Measurements from ENCODE around the gene SPRR4.

Gene SPRR4

GRCh38 chr1:152959273-152959672, 11.2 kb upstream of the SPRR4 start:
- Mint-ChIP-seq H3K27ac (no peak overlapping the region), H3K4me1 (ENCODE audit: low read depth) (no peaks in the 10 kb centered on the region), H3K27me3 (ENCODE audit: low read depth) (no peaks in the 10 kb centered on the region), H3K9me3 (no peaks in the 10 kb centered on the region), H3K4me3 (no peak overlapping the region), H3K36me3 (ENCODE audit: low read depth) (no peaks in the 10 kb centered on the region)

DNA sequence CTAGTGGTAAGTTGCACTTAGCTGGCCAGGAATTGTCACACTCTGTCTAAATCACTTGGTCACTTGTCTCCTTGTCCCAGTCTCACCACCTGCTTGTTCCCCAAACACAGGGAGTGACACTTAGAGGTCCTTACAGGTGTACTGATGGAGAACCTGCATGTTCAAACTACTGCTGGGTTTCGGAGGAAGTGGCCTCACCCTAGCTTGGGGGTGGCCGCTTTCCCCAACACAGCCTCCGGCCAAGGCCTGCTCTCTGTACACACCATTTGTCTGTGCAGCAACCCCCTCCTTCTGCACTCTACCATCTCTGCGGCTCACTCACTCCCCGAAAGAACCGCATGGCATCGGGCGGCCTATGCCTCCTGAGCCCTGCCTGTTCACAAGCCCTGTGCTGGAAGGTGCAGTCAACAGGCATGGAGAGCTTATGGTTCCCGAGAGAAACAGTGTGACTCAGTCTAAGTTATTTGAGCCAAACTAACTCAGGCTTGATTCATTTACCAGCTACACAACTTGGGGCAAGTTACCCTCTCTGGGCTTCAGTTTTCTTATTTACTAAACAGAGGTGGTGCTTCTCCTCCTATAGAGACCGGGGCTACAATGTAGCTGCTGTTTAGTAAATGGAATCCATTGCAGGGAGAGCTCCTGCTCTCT, 10.5 kb upstream of the SPRR4 start:
- Mint-ChIP-seq H3K27ac (no peak overlapping the region), H3K9me3 (no peaks in the 10 kb centered on the region), H3K27me3 (ENCODE audit: low read depth) (no peaks in the 10 kb centered on the region), H3K4me3 (no peak overlapping the region), H3K36me3 (ENCODE audit: low read depth) (no peaks in the 10 kb centered on the region), H3K4me1 (ENCODE audit: low read depth) (no peaks in the 10 kb centered on the region)

DNA sequence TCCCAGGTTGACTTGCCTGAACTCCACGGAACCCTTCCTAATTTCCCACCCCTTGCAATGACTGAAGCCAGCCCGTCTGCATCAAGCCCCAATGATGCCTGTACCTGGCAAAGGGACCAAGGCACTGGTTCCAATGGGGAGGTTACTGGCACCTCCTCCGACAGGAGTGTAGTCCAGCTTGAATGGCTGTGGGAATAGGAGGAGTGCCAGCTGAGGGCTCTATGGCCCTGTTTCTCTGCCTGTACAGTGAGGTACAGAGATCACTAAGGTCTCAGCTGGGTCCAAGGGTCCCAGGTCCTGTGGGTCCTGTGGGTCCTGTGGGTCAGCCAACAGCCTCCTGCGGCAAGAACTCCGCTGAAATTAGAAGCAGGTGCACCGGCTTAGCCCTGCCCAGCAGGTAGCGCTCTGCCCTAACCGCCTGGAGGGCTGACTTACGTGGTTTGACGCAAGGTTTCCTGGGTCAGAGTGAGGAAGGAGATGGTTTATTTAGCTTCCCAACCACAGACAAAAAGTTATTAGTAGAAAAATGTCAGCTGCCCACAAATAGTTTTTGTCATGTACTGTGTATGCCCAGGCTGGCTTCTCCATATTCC, 9.9 kb upstream of the SPRR4 start:
- no peaks in the 10 kb centered on the region for H3K36me3 Mint-ChIP-seq (ENCODE audit: low read depth)
- H3K27ac Mint-ChIP-seq = no peak overlapping the region
- no peaks in the 10 kb centered on the region for H3K27me3 Mint-ChIP-seq (ENCODE audit: low read depth)
- no peak overlapping the region for H3K4me3 Mint-ChIP-seq
- no peaks in the 10 kb centered on the region for H3K4me1 Mint-ChIP-seq (ENCODE audit: low read depth)
- no peaks in the 10 kb centered on the region for H3K9me3 Mint-ChIP-seq

DNA sequence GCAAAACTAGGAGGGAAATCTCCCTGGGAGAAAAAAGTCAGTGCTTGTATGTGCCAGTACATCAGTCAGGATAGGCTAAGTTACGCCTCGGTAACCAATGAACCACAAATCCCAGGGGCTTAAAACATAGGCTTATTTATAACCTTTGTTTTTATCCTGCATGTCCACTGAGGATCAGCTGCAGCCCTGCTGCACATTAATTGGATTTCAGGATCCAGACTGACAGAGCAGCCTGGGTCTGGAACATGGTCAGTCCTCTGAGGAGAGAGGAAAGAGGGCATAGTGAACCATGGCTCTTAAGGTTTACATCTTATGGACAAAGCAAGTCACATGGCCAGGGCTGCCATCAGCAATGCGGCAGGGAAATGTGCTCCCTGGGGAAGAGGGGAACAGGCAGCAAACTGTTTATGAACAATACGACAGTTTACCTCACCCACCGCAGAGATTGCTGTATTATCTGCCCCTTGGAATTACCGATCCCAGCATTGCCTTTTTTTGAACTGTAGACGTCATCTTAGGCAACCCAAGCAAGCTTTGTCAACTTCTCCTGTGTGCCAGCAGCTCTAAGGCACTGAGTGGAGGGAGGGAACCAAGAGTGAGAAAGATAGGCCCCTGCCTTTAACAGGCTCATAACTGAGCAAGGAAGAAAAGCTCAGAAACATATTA, 9.1 kb upstream of the SPRR4 start:
- Mint-ChIP-seq H3K36me3 (ENCODE audit: low read depth) (no peaks in the 10 kb centered on the region), H3K27ac (no peak overlapping the region), H3K4me1 (ENCODE audit: low read depth) (no peaks in the 10 kb centered on the region), H3K9me3 (no peaks in the 10 kb centered on the region), H3K27me3 (ENCODE audit: low read depth) (no peaks in the 10 kb centered on the region), H3K4me3 (no peak overlapping the region)

DNA sequence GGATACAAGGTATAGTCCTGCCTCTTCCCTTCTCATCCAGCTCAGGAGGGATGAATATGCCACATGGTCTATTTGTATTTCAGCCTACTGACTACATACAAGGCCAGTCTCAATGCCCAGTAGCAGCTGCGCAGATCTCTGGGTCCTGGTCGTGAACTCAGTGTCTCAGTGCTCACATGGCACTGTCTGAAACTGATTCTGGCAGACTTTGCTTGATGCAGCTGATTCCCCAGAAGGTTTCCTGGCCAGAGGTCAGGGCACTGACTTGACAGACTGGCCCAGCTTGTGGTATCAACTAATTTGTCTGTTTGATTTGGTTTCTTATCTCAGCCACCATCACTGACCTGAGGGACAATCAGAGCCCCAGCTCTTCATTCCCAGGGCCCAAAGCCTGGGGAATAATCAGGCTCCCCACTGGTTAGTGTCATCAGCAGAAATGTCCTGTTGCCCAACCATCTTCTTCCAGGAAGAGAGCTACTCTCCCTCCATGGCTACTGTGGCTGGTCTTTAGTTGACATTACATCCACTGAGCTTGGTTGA, 7.5 kb upstream of the SPRR4 start:
- no peak overlapping the region for H3K4me3 Mint-ChIP-seq
- no peaks in the 10 kb centered on the region for H3K36me3 Mint-ChIP-seq (ENCODE audit: low read depth)
- H3K27ac Mint-ChIP-seq = no peak overlapping the region
- H3K4me1 Mint-ChIP-seq (ENCODE audit: low read depth) = no peaks in the 10 kb centered on the region
- no peaks in the 10 kb centered on the region for H3K27me3 Mint-ChIP-seq (ENCODE audit: low read depth)
- no peaks in the 10 kb centered on the region for H3K9me3 Mint-ChIP-seq

- H3K27me3 Mint-ChIP-seq (ENCODE audit: low read depth) = no peaks in the 10 kb centered on the region
- H3K9me3 Mint-ChIP-seq = no peaks in the 10 kb centered on the region
- H3K4me1 Mint-ChIP-seq (ENCODE audit: low read depth) = no peaks in the 10 kb centered on the region
- H3K4me3 Mint-ChIP-seq = no peak overlapping the region
- no peaks in the 10 kb centered on the region for H3K36me3 Mint-ChIP-seq (ENCODE audit: low read depth)
- no peak overlapping the region for H3K27ac Mint-ChIP-seq
Measured at GRCh38 chr1:152964536-152964935, 5.9 kb upstream of the SPRR4 start.

DNA sequence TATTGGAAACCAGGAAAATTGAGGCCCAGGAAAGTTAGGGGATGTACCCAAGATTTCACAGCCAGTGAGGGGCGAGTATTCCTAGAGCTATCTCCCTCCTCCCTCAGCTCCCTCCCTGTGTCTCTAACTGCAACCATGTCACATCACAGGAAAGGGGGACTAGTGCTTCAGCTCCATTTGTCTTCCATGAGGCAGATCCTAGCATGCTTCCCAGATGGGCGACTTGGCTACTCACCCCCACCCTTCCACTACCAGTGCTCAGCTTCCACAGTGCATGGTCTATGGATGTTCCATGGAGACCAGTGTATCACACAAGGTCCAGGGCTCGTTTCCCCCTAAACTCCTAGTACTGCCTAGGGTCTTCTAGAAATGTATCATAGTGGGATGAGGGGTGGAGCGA, 4.6 kb upstream of the SPRR4 start:
- H3K27me3 Mint-ChIP-seq (ENCODE audit: low read depth) = no peaks in the 10 kb centered on the region
- H3K36me3 Mint-ChIP-seq (ENCODE audit: low read depth) = no peaks in the 10 kb centered on the region
- no peaks in the 10 kb centered on the region for H3K4me1 Mint-ChIP-seq (ENCODE audit: low read depth)
- H3K4me3 Mint-ChIP-seq = no peak overlapping the region
- no peak overlapping the region for H3K27ac Mint-ChIP-seq
- no peaks in the 10 kb centered on the region for H3K9me3 Mint-ChIP-seq

DNA sequence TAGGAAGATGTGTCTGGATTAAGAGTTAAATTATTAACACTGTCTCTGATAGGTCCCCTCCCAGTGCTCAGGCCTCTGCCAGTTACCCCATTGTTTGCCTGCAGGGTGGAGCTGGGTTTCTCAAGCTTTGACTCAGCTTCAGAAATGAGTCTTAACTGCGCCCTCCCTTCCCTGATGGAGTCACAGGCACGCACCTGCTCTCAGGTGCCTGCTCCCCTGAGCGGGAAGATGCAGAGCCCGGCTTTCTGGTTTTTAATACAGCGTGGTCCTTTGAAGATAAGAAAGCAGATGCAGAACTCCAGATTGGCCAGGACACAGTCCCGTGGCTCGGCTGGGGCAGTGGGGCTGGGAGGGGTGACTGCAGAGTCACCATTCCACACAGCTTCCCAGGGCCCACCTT, 3.2 kb upstream of the SPRR4 start:
- Mint-ChIP-seq H3K27ac (no peak overlapping the region), H3K36me3 (ENCODE audit: low read depth) (no peaks in the 10 kb centered on the region), H3K27me3 (ENCODE audit: low read depth) (no peaks in the 10 kb centered on the region), H3K4me1 (ENCODE audit: low read depth) (no peaks in the 10 kb centered on the region), H3K9me3 (no peaks in the 10 kb centered on the region), H3K4me3 (no peak overlapping the region)

GRCh38 chr1:152968248-152968647, 2.2 kb upstream of the SPRR4 start:
- Mint-ChIP-seq H3K9me3 (no peaks in the 10 kb centered on the region), H3K36me3 (ENCODE audit: low read depth) (no peaks in the 10 kb centered on the region), H3K4me1 (ENCODE audit: low read depth) (no peaks in the 10 kb centered on the region), H3K4me3 (no peak overlapping the region), H3K27ac (no peak overlapping the region), H3K27me3 (ENCODE audit: low read depth) (no peaks in the 10 kb centered on the region)

- no peaks in the 10 kb centered on the region for H3K36me3 Mint-ChIP-seq (ENCODE audit: low read depth)
Measured at GRCh38 chr1:152969036-152969435, 1.4 kb upstream of the SPRR4 start.

DNA sequence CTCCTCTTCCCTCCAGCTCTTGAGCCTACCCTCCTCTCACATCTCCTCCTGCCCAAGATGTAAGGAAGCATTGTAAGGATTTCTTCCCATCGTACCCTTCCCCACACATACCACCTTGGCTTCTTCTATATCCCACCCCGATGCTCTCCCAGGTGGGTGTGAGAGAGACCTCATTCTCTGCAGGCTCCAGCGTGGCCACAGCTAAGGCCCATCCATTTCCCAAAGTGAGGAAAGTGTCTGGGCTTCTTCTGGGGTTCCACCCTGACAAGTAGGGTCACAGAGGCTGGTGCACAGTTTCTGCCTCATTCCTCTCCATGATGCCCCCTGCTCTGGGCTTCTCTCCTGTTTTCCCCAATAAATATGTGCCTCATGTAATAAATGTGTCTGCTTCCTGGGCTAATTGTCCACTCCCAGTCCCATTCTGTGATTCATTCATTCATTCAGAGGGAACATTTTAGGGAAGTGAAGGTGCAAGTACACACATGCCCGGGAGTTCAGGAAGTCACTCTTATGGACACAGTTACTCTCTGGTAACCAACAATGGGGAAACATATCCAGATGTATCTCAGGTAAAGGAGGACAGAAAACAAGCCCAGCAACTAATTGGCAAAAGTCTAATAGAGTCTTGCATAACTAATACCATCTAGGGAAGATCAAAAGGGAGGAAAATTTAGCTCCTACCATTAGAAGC, 1.9 kb downstream of the SPRR4 start:
- Mint-ChIP-seq H3K4me3 (no peak overlapping the region), H3K4me1 (ENCODE audit: low read depth) (no peaks in the 10 kb centered on the region), H3K27me3 (ENCODE audit: low read depth) (peaks cover 5% of the 10 kb centered on the region), H3K36me3 (ENCODE audit: low read depth) (no peaks in the 10 kb centered on the region), H3K9me3 (no peaks in the 10 kb centered on the region), H3K27ac (no peak overlapping the region)

More at GRCh38 chr1:152969036-152969435, 1.4 kb upstream of the SPRR4 start:
- Mint-ChIP-seq H3K27me3 (ENCODE audit: low read depth) (no peaks in the 10 kb centered on the region), H3K27ac (no peak overlapping the region), H3K4me1 (ENCODE audit: low read depth) (no peaks in the 10 kb centered on the region), H3K9me3 (no peaks in the 10 kb centered on the region), H3K4me3 (no peak overlapping the region)

DNA sequence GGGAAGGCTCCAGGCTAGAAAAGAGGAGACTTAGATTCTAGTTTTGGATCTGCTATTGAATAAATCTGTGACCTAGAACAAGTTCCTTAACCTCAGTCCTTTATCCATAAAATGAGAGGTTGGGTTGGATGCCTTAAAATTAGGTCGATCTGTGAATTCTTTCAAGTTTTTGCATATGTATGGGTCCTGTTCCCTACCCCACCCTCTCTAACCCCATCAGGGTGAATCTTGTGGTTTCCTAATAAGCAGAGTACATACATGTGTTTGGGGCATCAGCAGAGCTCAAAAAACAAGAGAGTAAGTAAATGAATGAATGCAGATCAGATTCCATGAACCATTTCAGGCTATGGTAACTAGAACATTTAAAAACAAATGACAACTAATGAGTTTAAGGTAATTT, 6.2 kb downstream of the SPRR4 start:
- no peaks in the 10 kb centered on the region for H3K9me3 Mint-ChIP-seq
- H3K27ac Mint-ChIP-seq = no peak overlapping the region
- H3K27me3 Mint-ChIP-seq (ENCODE audit: low read depth) = peaks cover 5% of the 10 kb centered on the region
- H3K4me1 Mint-ChIP-seq (ENCODE audit: low read depth) = no peaks in the 10 kb centered on the region
- no peak overlapping the region for H3K4me3 Mint-ChIP-seq
- H3K36me3 Mint-ChIP-seq (ENCODE audit: low read depth) = no peaks in the 10 kb centered on the region

DNA sequence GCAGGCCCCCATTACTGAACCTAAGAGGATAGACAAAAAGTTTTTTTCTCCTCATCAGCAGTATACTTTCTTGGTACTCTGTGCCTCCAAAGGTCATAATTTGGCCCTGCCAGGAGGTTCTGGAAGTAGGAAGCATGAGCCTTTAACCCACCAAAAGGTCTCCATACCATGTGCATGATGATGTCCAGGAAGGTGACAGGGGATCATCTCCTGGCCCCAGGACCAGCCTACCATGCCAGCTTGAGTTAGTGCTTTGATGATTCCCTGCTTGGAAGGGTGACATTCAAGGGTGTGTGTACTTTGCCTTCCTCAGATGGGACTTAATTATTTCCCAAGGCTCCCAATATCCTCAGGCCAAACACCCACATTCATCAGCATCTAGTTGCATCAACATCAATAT, 7.2 kb downstream of the SPRR4 start:
- Mint-ChIP-seq H3K27me3 (ENCODE audit: low read depth) (peaks cover 5% of the 10 kb centered on the region), H3K4me3 (no peak overlapping the region), H3K4me1 (ENCODE audit: low read depth) (no peaks in the 10 kb centered on the region), H3K36me3 (ENCODE audit: low read depth) (no peaks in the 10 kb centered on the region), H3K27ac (no peak overlapping the region), H3K9me3 (no peaks in the 10 kb centered on the region)

DNA sequence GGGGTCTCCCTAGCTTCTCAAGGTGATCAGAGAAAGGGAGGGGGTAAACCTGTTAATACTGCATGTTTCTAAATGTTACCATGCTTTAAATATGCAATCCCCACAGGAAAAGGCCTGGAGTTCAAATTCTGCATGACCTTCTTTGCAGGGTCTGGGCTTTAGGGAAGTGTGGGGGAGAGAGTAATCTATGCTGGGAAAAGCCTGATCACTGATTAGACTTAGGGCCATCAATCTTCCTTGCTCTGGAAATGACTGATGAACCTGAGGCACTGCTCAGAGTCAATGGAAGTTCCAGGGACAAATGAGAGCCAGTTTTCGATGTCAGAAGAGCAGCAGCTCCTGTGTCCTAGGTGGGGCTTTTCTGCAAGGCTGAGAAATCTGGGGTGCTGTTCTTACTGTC, 10.2 kb downstream of the SPRR4 start:
- no peaks in the 10 kb centered on the region for H3K36me3 Mint-ChIP-seq (ENCODE audit: low read depth)
- peaks cover 10% of the 10 kb centered on the region for H3K27me3 Mint-ChIP-seq (ENCODE audit: low read depth)
- H3K27ac Mint-ChIP-seq = no peak overlapping the region
- H3K9me3 Mint-ChIP-seq = no peaks in the 10 kb centered on the region
- no peaks in the 10 kb centered on the region for H3K4me1 Mint-ChIP-seq (ENCODE audit: low read depth)
- no peak overlapping the region for H3K4me3 Mint-ChIP-seq

Data from T-helper 1 cell treated with Interleukin-12 subunit alpha and Interleukin-12 subunit beta and Interleukin-4 antibody, amounts not matched to agents 30 μg/mL and 1 μg/mL, for 36 hours (primary cell).